ENCODE measurements around the gene CACNB1. TPM values are rescaled to one million over a fixed set of nuclear protein-coding genes. Genes with fewer than 3 reads are reported as not detected.

CACNB1 gene
- total RNA-seq, 1 donor from 2014 or later, result 19.0 TPM

DNA sequence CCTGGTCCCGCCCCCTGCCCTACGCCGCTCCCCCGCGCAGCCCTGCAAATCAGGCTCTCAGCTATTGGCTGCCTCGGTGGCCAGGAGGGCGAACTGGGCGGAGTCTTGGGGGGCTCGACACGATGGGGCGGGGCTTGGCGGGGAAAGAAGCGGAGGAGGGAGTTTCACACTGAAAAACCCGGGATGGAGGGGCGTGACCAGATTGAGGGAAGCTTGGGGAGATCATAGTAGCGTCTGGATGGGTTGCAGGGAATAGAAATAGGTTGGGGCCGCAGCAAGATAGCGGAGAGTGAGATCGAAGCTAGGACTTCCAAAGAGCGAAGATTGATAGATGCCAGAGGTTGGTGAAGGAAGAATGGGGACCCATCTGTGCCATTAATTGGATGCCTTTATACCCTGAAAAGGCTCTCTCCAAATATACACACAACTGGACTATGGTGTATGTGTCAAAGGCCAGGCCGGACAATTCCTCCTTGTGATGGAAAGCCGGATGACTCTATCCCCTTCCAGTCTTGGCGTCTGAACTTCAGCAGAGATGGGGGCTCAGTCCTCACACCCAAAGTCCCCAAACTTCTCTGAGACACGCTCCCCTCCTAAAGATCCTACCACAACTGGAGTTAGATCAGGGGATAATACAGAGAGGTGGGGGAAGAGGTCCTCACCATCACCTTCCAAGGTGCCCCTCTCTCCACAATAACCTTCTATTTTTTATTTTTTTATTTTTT is 28.7 kb upstream of the CACNB1 start:
- intact Hi-C loops (cut with micrococcal nuclease), result no loop called here

- intact Hi-C loops (cut with micrococcal nuclease), result no loop called here
Observed at GRCh38 chr17:39225308-39225958, 28.0 kb upstream of the CACNB1 start, which contains the start of gene STAC2. TSS of gene STAC2 (minus strand) at chr17:39225945. CDS start at chr17:39225502, 443 bp downstream.

GRCh38 chr17:39224778-39225307 is 27.4 kb upstream of the CACNB1 start:
- intact Hi-C loops (cut with micrococcal nuclease), result no loop called here

DNA sequence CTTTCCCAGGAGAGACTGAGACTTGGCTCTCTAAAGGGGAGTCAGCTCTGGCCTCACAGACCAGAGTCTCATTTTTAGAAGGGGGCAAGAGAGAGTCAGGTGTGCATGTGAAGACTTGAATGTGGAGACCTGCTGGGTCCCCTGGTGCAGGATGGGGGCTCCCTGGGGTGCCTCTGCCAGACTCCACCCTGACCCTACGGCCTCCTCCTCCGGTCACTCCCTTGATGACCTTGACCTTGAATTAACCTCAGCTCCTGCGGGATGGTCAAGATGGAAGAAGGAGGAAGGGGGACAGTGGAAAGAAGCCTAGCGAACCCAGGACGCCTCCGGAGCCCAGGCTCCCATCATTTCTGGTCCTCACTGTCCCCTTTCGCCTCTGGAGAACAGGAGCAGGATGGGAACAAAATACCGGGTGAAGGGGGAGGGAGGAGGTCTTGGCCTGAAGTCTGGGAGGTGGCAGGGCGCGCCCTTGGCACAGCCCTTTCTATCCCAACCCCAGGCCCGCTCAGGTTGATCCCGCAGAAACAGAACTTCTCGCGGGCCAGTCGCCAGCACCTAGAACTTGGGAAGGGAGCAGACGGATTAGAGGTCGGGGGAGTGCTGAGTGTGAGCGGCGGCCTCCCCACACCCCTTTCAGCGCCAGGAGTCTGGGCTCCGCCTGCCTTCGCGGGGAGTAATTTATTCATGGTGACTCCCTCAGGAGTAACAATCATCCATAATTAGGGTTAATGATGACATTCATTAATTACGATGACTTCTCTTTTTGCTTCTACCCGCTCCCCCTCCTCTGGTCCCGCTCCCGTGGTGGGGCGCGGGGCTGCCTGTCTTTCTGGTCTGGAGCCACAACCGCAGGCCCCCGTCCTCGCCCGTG is 26.7 kb upstream of the CACNB1 start:
- intact Hi-C loops (cut with micrococcal nuclease), result no loop called here

- intact Hi-C loops (cut with micrococcal nuclease), result no loop called here
Observed at GRCh38 chr17:39222866-39223834, 25.7 kb upstream of the CACNB1 start.

DNA sequence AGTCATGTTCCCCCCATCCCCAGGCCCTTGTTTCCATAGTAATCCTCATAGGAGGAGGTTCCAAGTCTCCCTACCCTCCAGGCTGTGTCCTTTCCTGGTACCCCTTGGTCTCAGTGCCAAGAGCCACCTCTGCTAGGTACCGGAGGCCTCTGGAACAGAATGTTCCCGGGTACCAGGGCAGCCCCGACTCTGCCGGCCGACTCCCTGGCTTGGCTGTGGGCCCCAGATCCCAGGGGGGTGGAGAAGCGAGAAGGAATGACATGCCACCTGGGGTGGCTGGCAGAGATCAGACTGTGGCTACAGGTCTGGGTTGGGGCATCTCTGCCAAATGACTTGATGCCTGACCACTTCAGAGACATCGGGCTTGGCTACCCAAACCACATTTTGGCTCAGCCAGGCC is 24.7 kb upstream of the CACNB1 start:
- intact Hi-C loops (cut with micrococcal nuclease), result no loop called here

- intact Hi-C loops (cut with micrococcal nuclease), result no loop called here
Observed at GRCh38 chr17:39221572-39221971, 24.1 kb upstream of the CACNB1 start.

DNA sequence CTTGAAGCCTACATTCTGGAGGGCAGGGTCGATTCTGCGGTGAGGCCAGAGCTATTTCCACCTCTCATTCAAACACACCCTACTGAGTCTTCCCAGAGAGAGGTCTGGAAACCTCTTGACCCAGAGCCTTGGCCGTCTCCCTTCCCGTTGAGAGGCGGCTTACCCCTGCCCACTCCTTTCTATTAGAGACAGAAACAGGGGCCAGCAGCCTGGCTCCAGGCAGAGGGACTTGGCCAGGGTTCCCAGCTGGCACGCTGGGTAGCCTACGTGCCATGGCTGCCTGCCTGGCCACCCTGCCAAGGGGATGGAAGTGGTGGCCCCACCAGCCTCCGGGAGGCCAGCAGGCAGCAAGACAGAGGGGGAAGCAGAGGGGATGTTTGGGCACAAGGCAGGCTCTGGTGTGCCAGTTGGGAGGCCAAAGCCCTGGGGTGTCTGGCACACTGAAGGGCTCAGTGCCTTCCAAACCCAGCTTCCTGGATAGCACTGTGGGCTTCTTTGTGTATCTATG is 22.2 kb upstream of the CACNB1 start:
- intact Hi-C loops (cut with micrococcal nuclease), result no loop called here

DNA sequence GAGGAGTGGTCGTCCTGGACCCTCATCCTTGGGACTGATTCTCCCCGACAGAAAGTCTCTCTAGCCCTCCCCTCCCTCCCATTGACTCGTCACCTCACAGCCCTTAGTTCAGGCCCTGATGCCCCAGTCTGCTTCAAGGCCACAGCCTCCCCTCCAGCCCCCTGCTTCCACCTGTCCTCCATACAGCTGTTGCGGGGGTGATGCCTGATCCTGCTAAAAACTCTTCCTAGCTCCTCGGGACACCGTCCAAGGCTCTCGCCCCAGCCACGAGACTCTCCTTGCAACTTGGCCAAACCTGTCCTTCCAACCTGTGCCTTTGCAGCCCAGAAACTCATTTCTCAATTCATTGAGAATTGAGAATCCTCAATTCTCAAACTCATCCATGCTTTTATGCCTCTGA is 21.4 kb upstream of the CACNB1 start:
- intact Hi-C loops (cut with micrococcal nuclease), result no loop called here

DNA sequence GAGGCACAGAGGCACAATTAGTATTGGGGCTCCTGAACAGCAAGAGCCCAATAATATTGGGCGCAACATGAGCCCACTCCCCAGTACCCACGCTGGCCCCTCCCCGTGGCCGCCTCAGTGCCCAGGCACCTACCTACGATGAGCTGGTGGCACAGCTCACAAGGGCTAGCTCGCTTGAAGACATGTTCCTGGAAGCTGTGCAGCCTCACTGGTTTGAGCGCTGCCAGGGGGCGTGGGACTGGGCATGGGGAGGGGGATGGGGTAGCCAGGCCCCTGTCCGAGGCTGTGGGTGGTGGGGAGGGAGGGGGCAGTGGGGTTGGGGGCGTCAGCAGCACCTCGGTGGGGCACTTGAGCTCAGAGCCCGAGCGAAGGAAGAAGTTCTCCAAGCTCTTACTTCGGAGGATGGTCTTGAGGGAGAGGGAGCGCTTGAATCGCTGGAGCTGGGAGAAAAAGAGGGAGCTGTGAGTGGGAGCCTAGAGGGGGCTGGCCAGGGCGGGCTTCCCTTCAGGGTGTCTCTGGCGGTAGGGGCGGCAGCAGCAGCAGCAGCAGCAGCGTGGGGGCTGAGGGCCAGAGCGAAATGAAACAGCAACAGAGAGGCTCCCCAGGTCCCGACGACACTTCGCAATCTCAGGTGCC is 20.4 kb upstream of the CACNB1 start:
- intact Hi-C loops (cut with micrococcal nuclease), result no loop called here

DNA sequence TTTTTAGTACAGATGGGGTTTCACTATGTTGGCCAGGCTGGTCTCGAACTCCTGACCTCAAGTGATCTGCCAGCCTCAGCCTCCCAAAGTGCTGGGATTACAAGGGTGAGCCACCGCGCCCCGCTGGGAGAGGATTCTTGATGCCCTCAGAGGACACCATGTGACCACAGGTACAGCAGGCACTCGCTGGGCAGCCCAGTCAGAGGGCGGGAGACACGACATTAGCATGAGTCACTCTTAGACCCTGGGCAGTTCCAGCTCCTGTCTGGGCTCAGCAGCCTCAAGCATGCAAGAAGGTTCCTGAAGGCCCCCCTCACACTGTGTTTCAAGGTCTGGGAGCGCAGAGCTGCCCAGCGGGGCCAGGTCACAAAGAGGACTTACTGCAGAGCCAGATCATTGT is 16.4 kb upstream of the CACNB1 start:
- intact Hi-C loops (cut with micrococcal nuclease), result no loop called here

DNA sequence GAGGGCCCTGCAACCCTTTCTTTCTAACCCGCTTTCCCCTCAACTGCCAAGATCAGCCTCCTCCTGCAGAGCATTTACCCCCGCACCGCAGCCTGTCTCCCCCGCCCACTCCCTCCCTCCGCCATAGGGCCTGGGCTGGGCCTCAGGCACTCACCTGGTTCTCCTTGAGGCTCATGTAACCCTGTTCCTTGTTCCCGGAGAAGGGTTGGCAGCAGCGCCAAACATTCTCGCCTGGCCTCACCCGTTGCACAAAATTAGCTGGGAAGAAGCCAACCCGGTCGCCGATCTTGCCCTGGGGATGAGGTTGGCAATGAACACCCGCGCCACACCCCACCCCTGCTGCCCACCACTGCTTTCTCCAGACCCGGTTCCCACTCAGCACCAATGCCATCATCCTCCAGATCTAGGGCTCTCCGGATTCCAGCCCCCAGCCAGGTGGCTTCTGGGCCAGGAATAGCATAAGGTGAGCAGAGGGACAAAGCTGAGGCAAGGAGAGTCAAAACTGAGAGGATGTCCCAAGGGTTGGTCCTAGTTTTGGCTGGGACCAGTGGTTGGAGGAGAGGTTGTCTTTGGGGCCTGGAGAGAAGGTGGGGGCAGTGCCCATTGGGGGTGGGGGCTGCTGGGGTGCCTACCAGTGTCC is 15.5 kb upstream of the CACNB1 start:
- intact Hi-C loops (cut with micrococcal nuclease), result no loop called here

DNA sequence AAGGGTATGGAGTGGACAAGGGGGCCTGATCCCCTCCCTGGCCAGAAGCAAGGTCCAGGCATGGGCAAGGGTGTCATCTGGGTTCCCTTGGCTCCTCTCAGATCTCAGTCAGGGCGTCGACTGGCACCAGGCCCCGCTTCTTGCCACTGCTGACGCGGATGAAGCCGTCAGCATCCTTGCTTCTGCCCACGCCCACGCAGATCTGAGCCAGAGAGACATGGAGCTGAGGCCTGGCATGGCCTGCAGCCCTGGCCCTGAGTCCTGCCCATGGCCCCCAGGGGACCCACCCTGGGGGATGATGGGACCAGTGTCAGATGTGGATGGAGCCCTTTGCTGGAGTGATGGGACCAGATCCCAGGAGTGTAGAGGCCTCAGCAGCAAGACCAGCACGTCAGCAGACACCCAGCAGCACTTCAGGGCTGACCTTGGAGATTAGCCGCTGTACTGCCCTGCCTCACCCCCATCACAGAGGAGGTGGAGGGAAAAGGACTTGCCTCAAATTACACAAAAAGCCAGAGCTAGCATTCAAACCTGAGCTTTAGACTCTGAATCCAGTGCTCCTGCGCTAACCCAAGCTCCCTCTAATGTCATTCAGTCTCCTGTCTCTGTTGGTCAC is 14.8 kb upstream of the CACNB1 start:
- intact Hi-C loops (cut with micrococcal nuclease), result no loop called here

GRCh38 chr17:39210093-39210434 is 12.6 kb upstream of the CACNB1 start:
- intact Hi-C loops (cut with micrococcal nuclease), result no loop called here

DNA sequence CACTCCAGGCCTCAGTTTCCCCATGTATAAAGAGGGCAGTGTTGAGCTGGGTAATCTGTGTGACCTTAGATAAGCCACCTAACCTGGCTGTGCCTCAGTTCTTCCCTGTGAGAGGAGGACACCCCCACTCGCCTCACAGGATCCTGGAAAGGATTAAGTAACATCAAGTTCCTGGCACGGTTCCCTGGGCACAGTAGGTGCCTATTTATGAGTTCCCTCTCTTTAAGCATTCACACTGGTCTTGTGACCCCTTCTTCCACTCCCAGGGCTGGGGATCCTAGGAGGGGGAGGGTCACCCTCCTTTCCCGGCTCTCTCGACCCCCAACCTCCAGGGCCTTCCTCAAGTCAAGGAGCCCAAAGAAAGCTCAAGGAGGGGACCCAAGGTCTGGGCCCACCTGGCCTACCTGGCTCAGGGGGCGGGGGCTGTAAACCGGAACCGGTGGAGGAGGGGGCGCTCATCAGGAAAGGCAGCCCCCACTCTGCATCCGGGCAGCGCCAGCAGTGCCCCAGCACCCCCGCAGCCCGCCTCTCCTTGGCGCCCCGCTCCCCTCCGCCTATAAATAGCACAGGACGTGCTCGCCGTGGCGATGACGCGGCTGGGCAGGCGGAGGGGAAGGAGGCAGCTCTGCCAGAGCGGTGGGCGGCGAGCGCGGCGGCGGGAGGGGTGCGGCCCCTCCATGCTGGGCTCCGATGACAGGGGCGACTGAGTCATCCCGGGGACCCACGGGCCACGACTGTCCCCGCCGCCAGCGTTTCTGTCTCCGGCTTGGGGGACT is 12.0 kb upstream of the CACNB1 start:
- intact Hi-C loops (cut with micrococcal nuclease), result loop anchor here (10.0 kb wide), 1 partner anchor 245 kb away; the partner anchor contains the start of gene MED1

DNA sequence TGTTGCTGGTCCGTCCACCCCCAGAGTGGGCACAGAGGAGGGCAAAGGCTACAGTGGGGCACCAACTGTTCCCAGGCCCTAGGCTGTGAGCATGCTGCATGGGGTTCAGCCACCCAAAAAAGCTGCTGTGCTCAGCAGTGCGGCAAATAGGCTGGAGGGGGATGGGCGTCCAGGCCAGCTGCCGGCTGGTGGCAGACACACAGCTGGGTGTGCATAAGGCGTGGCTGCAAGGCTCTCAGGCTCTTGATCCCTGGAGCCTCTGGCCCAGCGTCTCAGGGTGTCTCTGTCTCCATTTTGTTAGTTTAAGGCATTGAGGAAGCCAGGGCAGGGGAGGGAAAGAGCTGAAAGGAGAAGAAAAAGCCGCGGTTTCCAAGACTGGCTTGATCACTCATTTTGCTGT is 11.4 kb upstream of the CACNB1 start:
- intact Hi-C loops (cut with micrococcal nuclease), result loop anchor here (10.0 kb wide), 1 partner anchor 246 kb away; the partner anchor contains the start of gene MED1

DNA sequence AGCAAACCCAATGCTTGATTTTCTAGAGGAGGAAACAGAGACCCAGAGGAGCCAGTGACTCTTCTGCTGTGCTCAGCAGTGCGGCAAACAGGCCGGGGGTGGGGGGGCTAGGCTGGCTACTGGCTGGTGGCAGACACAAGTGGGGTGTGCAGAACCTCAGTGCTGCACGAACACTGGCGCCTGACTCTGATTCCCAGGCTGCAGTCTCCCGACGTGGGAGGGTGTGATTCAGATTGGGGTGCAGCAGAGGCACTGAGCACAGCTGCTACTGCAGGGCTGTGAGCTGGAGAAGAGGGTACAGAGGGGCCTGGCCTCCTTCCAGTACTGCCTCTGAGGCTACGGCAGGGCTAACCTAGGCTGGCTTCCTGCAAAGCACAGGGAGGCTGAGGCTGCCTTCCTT is 10.7 kb upstream of the CACNB1 start:
- intact Hi-C loops (cut with micrococcal nuclease), result loop anchor here (10.0 kb wide), 1 partner anchor 247 kb away; the partner anchor contains the start of gene MED1

DNA sequence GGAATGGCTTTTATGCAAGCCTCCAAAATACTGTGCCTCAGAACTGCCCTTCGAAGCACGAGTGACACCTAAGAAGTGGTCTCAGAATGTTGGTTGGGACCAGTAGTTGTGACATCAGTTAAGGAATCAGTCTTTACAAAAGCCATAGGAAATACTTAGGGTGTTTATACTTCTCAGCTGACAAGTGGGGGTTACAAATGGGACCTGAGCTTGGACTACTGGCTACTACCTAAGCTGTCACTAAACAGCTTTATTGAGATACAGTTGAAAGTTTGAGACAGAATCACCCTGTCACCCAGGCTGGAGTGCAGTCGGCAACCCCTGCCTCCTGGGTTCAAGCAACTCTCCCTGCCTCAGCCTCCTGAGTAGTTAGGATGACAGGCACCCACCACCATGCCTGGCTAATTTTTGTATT is 7.7 kb upstream of the CACNB1 start:
- intact Hi-C loops (cut with micrococcal nuclease), result loop anchor here (10.0 kb wide), 1 partner anchor 250 kb away; the partner anchor contains the start of gene MED1
